HFF-Myc (cell line): ENCODE results near the gene NUFIP2.

Experiments
- DNase-seq: peaks from one replicate; pipeline ENCODE4 v3.0.0-alpha.2; 2011; ENCODE audit warnings: low read depth; ENCODE audit errors: extremely low read depth
- H3K4me3 ChIP-seq: replicated peaks from 2 replicates; pipeline ENCODE4 v1.5.1; 2011; ENCODE audit warnings: low read depth, mild to moderate bottlenecking, control low read depth, low read length
- TF ChIP-seq, protein P1 (sequence below): IDR thresholded peaks from 2 replicates; pipeline ENCODE4 v1.5.1; 2012; ENCODE audit warnings: mild to moderate bottlenecking, low read depth, low read length, control low read depth; ENCODE audit errors: missing control alignments

Gene NUFIP2

DNA sequence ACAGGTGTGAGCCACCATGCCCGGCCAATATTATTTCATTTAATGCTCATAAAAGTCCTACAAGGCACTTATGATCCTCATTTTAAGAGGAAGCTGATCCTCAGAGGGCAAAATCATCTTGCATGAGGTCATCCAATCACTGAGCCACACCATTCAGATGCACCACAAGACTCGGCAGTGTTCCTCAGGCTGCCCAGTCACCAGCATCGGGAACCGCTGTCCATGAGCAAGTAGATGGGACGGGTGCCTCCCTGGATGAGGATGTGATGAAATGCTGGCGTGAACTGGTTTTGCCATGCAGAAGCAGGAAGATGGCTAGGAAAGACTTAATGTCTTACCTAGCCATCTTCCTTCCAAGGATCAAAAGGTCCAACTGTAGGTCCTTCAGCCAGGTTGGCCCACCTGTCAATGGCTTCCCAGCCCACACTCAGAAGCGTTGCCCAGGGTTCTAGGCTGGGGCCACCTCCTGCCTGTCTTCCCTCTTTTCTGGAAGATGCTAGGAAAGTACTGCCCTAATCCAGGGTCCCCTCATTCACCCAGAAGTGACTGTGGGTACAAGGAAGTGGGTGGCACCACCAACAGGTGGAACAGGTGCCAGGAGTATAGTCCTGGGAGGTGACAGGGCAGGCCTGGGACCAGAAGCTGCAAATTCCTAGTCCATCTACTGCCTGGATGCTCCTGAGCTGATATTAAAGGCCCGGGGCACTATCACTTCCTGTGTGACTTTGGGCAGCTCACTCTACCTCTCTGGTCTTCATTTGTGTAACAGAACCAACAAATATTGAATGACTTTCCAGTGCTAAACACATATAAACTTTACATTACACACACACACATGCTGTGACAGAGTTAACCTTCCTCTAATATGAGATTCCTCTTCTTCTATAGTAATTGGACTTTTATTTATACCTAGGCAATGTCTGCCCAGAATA is 79.5 kb downstream of the NUFIP2 start:
- no peak overlapping the region for H3K4me3 ChIP-seq
- no peak for DNase-seq
- TF ChIP-seq, protein P1, sequence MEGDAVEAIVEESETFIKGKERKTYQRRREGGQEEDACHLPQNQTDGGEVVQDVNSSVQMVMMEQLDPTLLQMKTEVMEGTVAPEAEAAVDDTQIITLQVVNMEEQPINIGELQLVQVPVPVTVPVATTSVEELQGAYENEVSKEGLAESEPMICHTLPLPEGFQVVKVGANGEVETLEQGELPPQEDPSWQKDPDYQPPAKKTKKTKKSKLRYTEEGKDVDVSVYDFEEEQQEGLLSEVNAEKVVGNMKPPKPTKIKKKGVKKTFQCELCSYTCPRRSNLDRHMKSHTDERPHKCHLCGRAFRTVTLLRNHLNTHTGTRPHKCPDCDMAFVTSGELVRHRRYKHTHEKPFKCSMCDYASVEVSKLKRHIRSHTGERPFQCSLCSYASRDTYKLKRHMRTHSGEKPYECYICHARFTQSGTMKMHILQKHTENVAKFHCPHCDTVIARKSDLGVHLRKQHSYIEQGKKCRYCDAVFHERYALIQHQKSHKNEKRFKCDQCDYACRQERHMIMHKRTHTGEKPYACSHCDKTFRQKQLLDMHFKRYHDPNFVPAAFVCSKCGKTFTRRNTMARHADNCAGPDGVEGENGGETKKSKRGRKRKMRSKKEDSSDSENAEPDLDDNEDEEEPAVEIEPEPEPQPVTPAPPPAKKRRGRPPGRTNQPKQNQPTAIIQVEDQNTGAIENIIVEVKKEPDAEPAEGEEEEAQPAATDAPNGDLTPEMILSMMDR, result no peak

DNA sequence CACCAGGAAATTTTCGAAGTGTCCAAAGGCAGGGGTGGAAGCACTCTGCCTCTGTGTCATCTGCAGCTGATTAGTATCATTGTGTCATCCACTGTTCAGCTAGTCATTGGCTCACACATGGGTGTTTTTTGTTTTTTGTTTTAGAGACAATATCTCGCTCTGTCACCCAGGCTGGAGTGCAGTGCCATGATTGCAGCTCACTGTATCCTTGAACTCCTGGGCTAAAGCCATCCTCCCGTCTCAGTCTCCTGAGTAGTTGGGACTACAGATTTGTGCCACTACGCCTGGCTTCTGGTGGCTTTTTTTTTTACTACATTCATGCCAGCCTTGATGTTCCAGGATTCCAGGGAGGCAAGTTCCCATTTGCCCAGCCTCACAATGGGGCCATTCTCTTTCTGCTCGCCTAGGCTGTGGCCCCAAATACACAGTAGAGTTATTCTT is 81.2 kb downstream of the NUFIP2 start:
- DNase-seq, result no peak
- TF ChIP-seq, protein P1, result no peak
- H3K4me3 ChIP-seq, result no peak overlapping the region

DNA sequence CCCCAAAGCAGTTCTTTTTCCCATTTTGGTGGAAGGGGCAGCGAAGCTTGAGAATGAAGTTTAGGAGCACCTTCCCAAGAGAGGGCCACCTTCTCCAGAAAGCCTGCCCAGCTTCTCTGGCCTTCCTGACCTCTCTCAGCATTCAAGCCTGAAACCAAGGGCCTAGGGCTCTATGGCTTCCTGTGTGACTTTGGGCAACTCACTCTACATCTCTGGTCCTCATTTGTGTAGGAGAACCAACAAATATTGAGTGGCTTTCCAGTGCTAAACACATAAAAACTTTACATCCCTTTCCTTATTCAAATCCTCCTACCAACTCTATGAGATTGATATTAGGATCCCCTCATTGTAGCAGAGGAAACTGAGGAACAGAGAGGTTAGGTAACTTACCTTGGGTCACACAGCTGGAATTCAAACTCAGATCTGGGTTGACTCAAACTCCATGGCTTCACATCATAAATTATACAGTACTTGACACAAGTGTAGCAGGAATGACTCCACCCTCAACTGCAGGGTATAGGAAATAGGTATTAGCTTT is 81.8 kb downstream of the NUFIP2 start:
- H3K4me3 ChIP-seq, result no peak overlapping the region
- DNase-seq, result no peak
- TF ChIP-seq, protein P1, result no peak

DNA sequence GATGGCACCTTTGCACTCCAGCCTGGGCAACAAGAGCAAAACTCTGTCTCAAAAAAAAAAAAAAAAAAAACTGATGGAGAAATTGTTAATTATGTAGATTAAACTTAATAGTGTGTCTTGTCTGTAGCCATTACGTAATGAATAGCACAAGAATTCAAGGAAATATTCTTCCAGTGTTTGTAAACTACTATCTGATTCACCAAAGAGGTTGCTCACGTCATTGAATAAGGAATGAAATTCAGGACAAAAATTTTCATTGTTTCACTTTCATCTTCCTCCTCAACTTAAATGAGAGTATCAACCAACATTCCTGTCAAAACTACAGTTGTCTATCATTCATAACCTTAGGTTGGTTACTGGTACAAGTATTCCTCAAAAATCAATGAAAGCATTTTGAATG is 83.1 kb downstream of the NUFIP2 start:
- no peak for DNase-seq
- no peak overlapping the region for H3K4me3 ChIP-seq
- TF ChIP-seq, protein P1, result no peak

DNA sequence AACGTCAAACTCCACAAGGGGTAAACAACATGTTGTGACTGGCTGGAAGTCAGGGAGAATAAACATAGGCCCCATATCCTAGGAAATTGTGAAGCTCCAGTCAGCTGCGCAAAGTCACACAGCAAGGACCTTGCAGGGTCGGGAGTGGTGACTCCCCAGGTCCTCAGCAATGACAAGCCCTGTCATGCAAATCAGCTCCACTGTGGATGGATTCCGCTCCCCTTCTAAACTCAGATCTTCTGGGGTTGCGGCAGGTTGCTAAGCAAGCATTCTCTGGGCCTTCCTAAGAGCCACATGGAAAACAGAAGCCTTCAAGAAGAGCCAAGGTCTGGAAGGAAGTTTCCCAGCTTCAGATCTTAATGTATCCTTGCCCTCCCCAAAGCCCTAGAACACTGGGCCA is 84.9 kb downstream of the NUFIP2 start:
- no peak for DNase-seq
- H3K4me3 ChIP-seq, result no peak overlapping the region
- TF ChIP-seq, protein P1, result no peak

DNA sequence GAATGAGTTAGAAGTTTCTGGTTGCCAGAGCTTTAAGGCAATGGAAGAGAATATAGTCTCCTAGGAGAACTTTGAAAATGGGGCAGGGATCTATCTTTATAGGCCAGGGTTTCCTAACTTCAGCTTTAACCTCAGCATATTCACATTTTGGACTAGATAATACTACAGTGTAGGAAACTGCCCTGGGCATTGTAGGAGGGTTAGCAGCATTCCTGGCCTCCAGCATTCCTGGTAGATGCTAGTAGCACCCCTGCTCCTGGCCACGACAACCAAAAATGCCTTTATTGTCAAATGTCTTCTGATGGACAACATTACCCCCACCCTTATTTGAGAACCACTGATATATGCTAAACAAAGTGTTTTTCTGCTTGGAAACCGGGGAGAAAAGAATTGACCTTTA is 86.0 kb downstream of the NUFIP2 start:
- no peak overlapping the region for H3K4me3 ChIP-seq
- TF ChIP-seq, protein P1, result no peak
- no peak for DNase-seq
